ENCODE data around the gene CEACAM1.

The CEACAM1 gene

GRCh38 chr19:42498169-42498757, 30.0 kb downstream of the CEACAM1 start:
- no peak overlapping the region for H3K4me3 ChIP-seq (ENCODE audit: control insufficient read depth, low read depth, low read length)
- no peak for TF ChIP-seq CTCF (IDR thresholded peaks at IDR 0.05; ENCODE audit: control insufficient read depth, insufficient read depth, low read depth, low read length, missing control alignments)
- DNase-seq (ENCODE audit: low read depth) = no peak

DNA sequence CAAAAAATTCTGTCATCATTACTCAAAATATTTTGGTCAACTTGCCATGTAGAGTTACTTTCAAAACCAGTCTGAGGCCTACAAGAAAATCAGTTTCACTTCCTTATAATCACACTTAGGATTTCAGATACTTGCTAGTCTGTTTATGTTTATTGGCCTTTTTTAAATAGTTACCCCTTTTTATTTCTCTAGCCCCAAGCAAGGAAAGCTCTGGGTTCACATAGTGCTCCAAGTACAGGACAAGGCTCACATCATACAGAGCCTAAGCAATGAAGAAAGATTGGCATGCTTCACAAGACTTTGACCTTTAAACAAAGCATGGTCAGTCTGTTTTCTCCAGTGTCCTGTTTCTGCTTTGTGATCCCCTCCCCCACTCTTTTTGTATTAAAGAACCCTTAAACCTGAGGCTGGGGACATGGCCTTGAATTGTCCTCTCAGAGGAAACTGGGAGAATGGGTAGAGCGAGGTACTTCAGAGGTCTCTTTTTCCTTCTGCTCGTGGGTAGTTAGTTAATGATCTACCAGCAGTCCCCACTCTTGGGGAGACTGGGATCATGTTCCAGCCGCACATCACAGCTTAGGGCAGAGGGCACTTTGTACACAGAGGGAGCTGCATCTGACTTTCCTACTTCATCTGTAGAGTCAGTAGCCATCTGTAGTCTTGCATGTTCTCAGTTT, 30.7 kb downstream of the CEACAM1 start:
- no peak for DNase-seq (ENCODE audit: low read depth)
- no peak overlapping the region for H3K4me3 ChIP-seq (ENCODE audit: control insufficient read depth, low read depth, low read length)
- TF ChIP-seq CTCF (IDR thresholded peaks at IDR 0.05; ENCODE audit: control insufficient read depth, insufficient read depth, low read depth, low read length, missing control alignments) = no peak

- DNase-seq (ENCODE audit: low read depth) = no peak
- no peak for TF ChIP-seq CTCF (IDR thresholded peaks at IDR 0.05; ENCODE audit: control insufficient read depth, insufficient read depth, low read depth, low read length, missing control alignments)
- no peak overlapping the region for H3K4me3 ChIP-seq (ENCODE audit: control insufficient read depth, low read depth, low read length)
Measured at GRCh38 chr19:42496460-42497133, 31.7 kb downstream of the CEACAM1 start.

DNA sequence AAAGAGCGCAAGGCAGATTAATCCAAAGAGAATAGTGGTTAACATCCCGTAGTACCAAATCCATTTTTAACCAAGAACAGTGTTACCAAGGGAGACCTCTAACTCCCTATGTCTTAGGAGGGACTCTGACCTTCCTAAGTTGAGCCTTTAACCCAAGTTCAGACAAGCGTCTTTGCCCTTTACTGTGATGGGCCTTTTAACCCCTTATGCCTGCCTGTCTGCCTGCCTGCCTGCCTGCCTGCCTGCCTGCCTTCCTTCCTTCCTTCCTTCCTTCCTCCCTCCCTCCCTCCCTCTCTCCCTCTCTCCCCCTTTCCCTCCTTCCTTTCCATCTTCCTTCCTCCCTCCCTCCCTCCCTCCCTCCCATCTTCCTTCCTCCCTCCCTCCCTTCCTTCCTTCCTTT, 32.6 kb downstream of the CEACAM1 start:
- H3K4me3 ChIP-seq (ENCODE audit: control insufficient read depth, low read depth, low read length) = no peak overlapping the region
- no peak for TF ChIP-seq CTCF (IDR thresholded peaks at IDR 0.05; ENCODE audit: control insufficient read depth, insufficient read depth, low read depth, low read length, missing control alignments)
- DNase-seq (ENCODE audit: low read depth) = no peak

- no peak for DNase-seq (ENCODE audit: low read depth)
- no peak overlapping the region for H3K4me3 ChIP-seq (ENCODE audit: control insufficient read depth, low read depth, low read length)
- TF ChIP-seq CTCF (IDR thresholded peaks at IDR 0.05; ENCODE audit: control insufficient read depth, insufficient read depth, low read depth, low read length, missing control alignments) = no peak
Measured at GRCh38 chr19:42494321-42494720, 34.0 kb downstream of the CEACAM1 start.

GRCh38 chr19:42488783-42489521, 39.3 kb downstream of the CEACAM1 start:
- DNase-seq (ENCODE audit: low read depth) = no peak
- TF ChIP-seq CTCF (IDR thresholded peaks at IDR 0.05; ENCODE audit: control insufficient read depth, insufficient read depth, low read depth, low read length, missing control alignments) = no peak
- H3K4me3 ChIP-seq (ENCODE audit: control insufficient read depth, low read depth, low read length) = no peak overlapping the region

All from AG09309 (cell line).